Measurements from ENCODE around the gene MOV10L1. TPM values are rescaled to one million over a fixed set of nuclear protein-coding genes. Genes with fewer than 3 reads are reported as not detected.

Gene MOV10L1
- total and polyA plus RNA-seq, 2 donors (not counting 3 experiments of a cell fraction or from before 2014, with no cell fraction given) = 27.6 to 37.6 TPM

GRCh38 chr22:50192436-50193204, 102.8 kb downstream of the MOV10L1 start:
- Histone ChIP-seq H4K20me1 (replicated peaks; ENCODE audit: control insufficient read depth, extremely low read depth, insufficient read depth, low read length) (no peaks in the 10 kb centered on the region), H3K27ac (ENCODE audit: insufficient read depth, low read depth, low read length) (no peak overlapping the region), H2AFZ (ENCODE audit: low read depth, low read length) (no peak overlapping the region), H3K4me2 (ENCODE audit: insufficient read depth, low read length) (no peak overlapping the region), H3K9me1 (replicated peaks; ENCODE audit: control insufficient read depth, extremely low read depth, insufficient read depth, low read length) (no peaks in the 10 kb centered on the region), H3K9me3 (replicated peaks; ENCODE audit: control insufficient read depth, insufficient read depth, low read length) (no peaks in the 10 kb centered on the region), H3K27me3 (ENCODE audit: control insufficient read depth in 2 of 2, insufficient read depth in 2 of 2, low read length in 2 of 2) (no peaks in the 10 kb centered on the region), H3K36me3 (ENCODE audit: control insufficient read depth in 2 of 2, extremely low read depth in 1 of 2, insufficient read depth in 2 of 2, low read length in 2 of 2) (peaks cover 8 to 17% of the 10 kb centered on the region in 2 experiments), H3K4me1 (ENCODE audit: control insufficient read depth, extremely low read depth, insufficient read depth, low read length) (peaks cover 22% of the 10 kb centered on the region), H3K4me3 (replicated peaks in 1 of 3; ENCODE audit: insufficient read depth in 1 of 3, low read depth in 1 of 3, low read length in 3 of 3) (no peak overlapping the region), H3K79me2 (ENCODE audit: control insufficient read depth, insufficient read depth, low read length) (peaks cover 55% of the 10 kb centered on the region), H3K9ac (replicated peaks; ENCODE audit: extremely low read depth, insufficient read depth, low read length) (no peak overlapping the region)
- POLR2A ChIA-PET = no interaction called here
- no peak for DNase-seq (ENCODE audit: low read depth, low spot score)
- FAIRE-seq = no peak
- intact Hi-C loops (cut with micrococcal nuclease) = loop anchor here (5.0 kb wide), 1 partner anchor 80 kb away; no protein-coding TSS in a partner anchor
- CTCF ChIA-PET = no interaction called here
- no TSS peak for BruUV-seq (replicated peaks)
- TF ChIP-seq EZH2 (IDR thresholded peaks at IDR 0.05; ENCODE audit: borderline replicate concordance, low read depth, low read length, severe bottlenecking) = no peak
- dilution Hi-C loops (cut with MboI; ENCODE audit: extremely low pct_ligation_motif_present, low sequenced_read_pairs) = no loop called here

- ChIA-PET CTCF (no interaction called here), POLR2A (no interaction called here)
- Histone ChIP-seq H3K9ac (replicated peaks; ENCODE audit: extremely low read depth, insufficient read depth, low read length) (no peak overlapping the region), H3K9me1 (replicated peaks; ENCODE audit: control insufficient read depth, extremely low read depth, insufficient read depth, low read length) (no peaks in the 10 kb centered on the region), H3K36me3 (ENCODE audit: control insufficient read depth in 2 of 2, extremely low read depth in 1 of 2, insufficient read depth in 2 of 2, low read length in 2 of 2) (peaks cover 8 to 18% of the 10 kb centered on the region in 2 experiments), H3K9me3 (replicated peaks; ENCODE audit: control insufficient read depth, insufficient read depth, low read length) (no peaks in the 10 kb centered on the region), H3K4me1 (ENCODE audit: control insufficient read depth, extremely low read depth, insufficient read depth, low read length) (peaks cover 22% of the 10 kb centered on the region), H3K27ac (ENCODE audit: insufficient read depth, low read depth, low read length) (no peak overlapping the region), H2AFZ (ENCODE audit: low read depth, low read length) (no peak overlapping the region), H3K79me2 (ENCODE audit: control insufficient read depth, insufficient read depth, low read length) (peaks cover 45% of the 10 kb centered on the region), H4K20me1 (replicated peaks; ENCODE audit: control insufficient read depth, extremely low read depth, insufficient read depth, low read length) (no peaks in the 10 kb centered on the region), H3K27me3 (ENCODE audit: control insufficient read depth in 2 of 2, insufficient read depth in 2 of 2, low read length in 2 of 2) (no peaks in the 10 kb centered on the region), H3K4me2 (ENCODE audit: insufficient read depth, low read length) (no peak overlapping the region), H3K4me3 (replicated peaks in 1 of 3; ENCODE audit: insufficient read depth in 1 of 3, low read depth in 1 of 3, low read length in 3 of 3) (no peak overlapping the region)
- no peak for FAIRE-seq
- BruUV-seq (replicated peaks) = no TSS peak
- intact Hi-C loops (cut with micrococcal nuclease) = loop anchor here (5.0 kb wide), 1 partner anchor 81 kb away; no protein-coding TSS in a partner anchor
- dilution Hi-C loops (cut with MboI; ENCODE audit: extremely low pct_ligation_motif_present, low sequenced_read_pairs) = no loop called here
- DNase-seq (ENCODE audit: low read depth, low spot score) = no peak
- TF ChIP-seq FOS (IDR thresholded peaks at IDR 0.05; ENCODE audit: borderline replicate concordance, insufficient read depth, low read length) = no peak
- TF ChIP-seq POLR2AphosphoS5 (IDR thresholded peaks at IDR 0.05; ENCODE audit: insufficient read depth, low read depth, low read length) = no peak
- TF ChIP-seq GATA2 (IDR thresholded peaks at IDR 0.05; ENCODE audit: insufficient read depth, insufficient read length, low read depth, low read length) = no peak
- no peak for TF ChIP-seq CTCF (IDR thresholded peaks at IDR 0.05; ENCODE audit: extremely low read depth in 1 of 2, insufficient read depth in 1 of 2, low read depth in 1 of 2, low read length in 2 of 2)
- TF ChIP-seq MAX (IDR thresholded peaks at IDR 0.05; ENCODE audit: insufficient read depth, insufficient read length) = no peak
- TF ChIP-seq MYC (IDR thresholded peaks at IDR 0.05; ENCODE audit: low read depth, low read length) = no peak
- no peak for TF ChIP-seq JUN (IDR thresholded peaks at IDR 0.05; ENCODE audit: borderline replicate concordance, insufficient read depth, insufficient read length, low read depth)
- no peak for TF ChIP-seq POLR2A (IDR thresholded peaks at IDR 0.05; ENCODE audit: low read depth, low read length)
- TF ChIP-seq EZH2 (IDR thresholded peaks at IDR 0.05; ENCODE audit: borderline replicate concordance, low read depth, low read length, severe bottlenecking) = no peak
Measured at GRCh38 chr22:50193621-50194020, 103.8 kb downstream of the MOV10L1 start.

Measured in endothelial cell of umbilical vein (primary cell).